HG03139 (cell line): ENCODE measurements around the gene CRADD.
A peak's percentile ranks its signal among the peaks of the same experiment; 100 is the strongest.

ENCODE experiments used
- ATAC-seq: cut with Tn5 transposase; IDR thresholded peaks from one replicate; pipeline ENCODE4 v1.9.1; 2021; ENCODE audit not compliant: unreplicated experiment

The CRADD gene

DNA sequence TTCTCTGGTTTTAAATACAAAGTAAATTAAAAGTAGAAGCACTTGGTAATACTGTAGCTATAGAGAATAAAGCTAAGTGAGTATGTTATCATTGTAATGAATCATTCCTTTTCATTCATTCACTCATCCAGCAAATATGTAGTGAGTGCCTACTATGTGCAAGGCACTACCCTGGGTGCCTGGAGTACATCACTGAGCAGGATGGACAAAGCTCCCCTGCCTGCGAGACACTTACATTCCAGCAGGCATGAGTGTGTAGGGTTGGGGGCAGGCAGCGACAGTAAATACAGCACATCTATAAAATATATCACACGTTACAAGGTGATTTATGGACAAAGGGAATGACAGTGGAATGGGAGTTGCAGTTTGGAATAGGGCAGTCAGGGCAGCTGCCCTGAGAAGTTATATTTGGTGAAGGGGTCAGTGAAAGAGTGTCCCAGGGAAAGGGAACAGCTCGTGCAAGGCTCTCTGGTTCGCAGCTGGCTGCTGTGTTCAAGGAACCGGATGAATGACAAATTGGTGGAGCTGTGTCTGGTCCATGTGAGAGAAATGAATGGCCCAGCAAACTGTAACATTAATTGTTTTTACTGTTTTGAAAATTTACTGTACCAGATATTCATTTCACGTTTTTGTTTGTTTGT lies 159.6 kb downstream of the CRADD start:
- no peak for ATAC-seq

DNA sequence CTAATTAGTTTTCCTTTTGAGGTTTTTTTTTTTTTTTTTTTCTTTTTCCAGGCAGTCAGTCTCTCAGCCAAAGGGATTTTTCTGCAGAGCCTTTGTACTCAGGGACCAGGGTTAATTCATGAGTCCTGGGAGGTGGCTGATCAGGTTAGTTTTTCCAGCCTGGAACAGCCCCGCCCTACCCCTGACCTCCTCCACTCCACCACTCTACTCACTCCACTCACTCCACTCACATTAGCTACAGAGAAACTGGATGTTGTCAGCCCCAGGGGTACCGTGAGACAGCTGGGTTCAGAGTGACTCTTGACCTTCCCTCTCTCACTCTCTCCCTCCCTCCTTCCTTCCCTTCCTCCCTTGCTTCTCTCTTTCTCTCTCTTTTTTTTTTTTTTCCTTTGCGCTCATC lies 161.0 kb downstream of the CRADD start:
- ATAC-seq, result no peak

DNA sequence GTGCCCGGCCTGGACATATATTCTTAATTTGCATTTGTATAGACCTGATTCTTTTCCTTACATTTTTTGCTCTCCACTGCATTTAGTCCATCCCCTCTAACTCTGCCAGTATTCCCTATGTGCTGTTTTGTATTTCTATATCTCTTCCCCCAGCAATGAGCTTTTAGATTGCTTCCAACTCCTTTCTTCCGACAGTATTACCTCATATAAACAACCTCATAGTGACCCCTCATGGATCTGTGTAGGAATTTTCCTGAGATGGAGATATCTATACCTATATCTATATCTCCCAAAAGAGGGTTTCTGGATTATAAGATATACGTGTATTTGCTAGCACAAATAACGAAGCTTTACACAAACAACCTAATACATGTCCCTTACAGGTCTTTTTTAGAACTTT lies 161.9 kb downstream of the CRADD start:
- no peak for ATAC-seq

DNA sequence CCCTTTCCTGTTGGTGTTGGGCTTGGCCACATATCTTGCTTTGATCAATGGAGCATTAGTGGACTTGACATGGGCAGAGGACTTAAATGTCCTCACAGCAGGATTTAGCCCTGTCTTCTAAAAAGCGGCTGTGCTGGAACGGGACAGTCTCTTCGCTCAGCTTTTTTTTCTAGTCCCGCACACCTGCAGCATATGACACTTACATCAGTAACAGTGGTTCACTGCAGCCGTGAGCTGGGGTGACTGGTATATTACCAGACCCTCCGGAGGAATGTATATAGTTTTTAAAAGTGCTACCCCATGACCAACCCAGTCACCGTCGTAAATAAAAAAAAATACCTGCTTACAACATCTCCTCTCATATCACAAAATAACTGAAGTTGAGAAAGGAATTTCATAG lies 164.5 kb downstream of the CRADD start:
- no peak for ATAC-seq

DNA sequence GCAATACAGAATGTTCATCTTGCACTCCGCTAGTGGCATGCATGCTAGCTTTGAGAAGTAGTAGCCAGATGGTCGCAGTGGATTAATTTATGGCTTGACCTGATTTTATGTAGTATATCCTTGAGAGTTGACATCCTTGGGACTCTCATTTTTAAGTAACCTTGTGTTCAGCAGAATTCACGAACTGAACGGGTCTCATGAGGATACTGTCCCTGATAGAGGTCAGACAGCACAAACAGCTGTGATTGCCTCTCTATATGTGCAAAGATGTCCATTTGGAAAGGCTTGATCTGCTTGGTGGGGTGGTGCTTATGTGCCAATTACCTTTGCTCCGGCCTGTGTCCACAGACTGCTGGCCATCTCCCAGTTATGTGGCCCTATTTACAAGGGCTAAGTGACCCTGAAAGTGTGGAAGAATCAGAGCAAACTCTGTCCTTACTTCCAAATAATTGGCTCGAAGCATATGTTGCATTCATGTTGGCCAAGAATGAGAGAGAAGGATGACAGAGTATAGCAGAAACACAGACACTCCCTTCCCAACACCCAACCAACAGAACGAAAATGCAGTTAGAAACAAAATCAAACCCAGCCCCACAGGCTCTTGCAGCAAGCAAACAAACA lies 167.1 kb downstream of the CRADD start:
- no peak for ATAC-seq

DNA sequence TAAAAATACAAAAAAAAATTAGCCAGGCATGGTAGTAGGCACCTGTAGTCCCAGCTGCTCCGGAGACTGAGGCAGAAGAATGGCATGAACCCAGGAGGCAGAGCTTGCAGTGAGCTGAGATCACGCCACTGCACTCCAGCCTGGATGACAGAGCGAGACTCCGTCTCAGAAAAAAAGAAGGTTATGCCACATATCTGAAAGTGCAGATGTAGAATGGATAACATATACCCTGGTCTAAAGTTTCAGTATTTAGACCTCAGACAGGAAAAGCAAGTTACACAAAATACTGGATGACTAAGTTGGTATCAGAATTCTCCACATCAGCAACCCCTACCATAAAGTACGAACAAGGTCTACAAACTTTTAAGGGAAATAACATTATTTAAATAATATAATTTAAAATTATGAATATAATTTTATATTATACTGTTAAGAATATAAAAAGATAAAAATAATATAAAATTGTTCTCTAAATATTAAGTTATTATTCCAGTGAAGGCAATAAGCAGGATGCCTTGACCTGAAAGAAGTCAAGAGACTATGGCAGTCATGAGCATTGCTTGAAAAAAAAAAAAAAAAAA lies 169.9 kb downstream of the CRADD start:
- no peak for ATAC-seq

DNA sequence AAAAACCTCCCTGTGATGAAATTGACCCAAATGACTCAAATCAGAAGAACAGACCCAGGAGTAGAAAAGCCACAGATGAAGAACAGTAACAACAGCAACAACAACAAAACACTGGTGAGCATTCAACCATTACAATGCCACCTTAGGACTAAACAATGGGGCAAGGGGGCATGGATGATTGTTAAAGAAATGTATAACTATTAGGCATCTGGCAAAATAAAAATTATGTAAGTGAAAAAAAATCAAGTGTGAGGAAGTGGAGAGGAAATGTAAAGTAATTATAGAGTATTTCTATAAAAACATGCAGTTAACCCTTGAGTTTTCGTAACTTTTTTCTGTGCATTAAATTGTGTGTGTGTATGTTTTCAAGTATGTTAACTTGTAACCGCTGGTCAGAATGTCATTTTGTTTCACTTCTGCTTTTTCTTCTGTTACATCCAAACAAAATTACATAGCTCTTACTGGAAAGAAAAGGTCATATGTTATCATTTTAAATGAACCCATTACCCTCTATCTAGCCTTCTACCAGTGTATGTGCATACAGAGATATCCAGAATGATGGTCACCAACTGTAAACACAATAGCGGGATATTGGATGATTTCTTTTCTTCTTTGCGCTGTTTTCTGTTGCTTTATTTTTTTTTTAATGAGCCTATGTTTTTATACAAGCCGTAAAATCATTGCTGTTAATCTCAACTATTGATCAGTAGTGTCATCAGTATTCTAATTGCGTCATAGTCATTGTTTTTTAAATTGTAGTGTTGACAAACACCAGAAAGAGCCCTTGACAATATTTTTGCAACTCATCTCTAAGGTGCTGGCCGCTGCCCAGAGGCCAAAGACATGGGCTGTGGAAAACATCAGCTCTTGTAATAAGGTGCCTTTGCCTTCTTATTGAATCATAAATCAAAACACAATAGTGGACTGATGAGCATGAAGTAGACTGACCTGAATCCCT lies 170.6 kb downstream of the CRADD start:
- peak; percentile 76 for ATAC-seq

DNA sequence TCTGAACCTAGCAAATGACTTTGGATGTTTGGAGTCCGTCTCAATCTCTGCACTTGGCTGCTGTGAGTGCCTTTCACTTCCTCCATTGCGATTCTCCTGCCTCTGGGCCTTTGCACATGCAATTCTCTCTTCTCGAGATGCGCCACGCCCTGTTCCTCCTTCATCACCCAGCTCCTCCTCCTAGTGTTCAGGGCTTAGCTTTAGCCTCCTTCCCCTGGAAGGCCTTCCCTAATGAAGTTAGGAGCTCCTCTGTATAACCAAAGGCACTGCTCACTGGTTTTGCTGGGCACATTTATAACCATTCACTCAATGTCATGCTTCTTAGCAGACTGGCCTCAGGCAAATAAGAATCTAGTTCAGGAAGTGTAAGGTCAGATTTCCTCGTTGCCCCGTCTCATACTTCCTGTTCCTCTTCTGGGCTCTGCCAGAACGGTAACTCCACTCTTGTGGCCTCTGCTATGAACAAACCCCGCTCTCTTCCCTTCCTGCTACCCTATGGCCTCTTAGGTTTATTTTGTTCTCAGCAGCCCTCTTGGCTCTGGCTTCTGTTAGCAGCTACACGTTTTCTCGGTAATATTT lies 171.4 kb downstream of the CRADD start:
- ATAC-seq, result no peak

DNA sequence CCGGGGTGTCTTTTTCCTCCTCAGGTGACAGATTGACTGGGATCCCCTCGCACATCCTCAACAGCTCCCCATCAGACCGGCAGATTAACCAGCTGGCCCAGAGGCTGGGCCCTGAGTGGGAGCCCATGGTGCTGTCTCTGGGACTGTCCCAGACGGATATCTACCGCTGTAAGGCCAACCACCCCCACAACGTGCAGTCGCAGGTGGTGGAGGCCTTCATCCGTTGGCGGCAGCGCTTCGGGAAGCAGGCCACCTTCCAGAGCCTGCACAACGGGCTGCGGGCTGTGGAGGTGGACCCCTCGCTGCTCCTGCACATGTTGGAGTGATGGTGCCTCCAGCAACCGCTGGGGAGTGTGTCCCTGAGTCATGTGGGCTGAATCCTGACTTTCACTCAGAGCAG lies 172.8 kb downstream of the CRADD start:
- ATAC-seq, result no peak

DNA sequence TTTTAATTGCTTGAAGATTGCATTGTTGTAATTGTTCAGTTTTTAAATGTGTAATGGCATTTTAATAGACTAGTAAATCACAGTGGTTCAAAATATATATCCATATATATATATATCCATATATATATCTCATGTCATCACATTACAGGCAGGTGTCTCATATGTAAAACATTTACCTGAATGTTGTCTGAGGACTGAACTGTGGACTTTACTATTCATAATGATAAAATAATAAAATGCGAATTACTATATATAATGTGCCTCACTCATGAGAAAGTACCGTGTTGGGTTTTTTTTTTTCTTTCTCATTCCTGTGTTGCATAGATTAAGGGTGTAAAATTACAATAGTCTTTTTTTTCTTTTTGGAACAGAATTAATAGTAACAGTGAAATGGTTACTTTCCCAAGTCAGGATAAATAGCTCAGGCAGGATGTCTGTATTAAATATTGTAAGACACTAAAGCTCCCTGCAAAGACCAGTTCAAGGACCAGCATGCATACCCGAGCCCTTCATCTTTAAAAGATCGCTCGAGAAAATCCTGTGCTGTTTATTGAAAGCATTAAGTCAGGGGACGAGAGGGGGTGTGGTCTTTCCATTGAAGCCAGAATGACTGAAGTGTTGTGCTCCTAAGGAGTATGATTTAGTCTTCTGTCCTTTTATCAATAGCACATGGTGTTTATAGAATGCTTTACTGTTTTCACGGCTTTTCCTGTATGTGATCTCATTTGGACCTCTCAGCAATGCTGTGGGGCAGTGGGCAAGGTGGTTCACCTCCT lies 173.5 kb downstream of the CRADD start:
- ATAC-seq, result no peak

DNA sequence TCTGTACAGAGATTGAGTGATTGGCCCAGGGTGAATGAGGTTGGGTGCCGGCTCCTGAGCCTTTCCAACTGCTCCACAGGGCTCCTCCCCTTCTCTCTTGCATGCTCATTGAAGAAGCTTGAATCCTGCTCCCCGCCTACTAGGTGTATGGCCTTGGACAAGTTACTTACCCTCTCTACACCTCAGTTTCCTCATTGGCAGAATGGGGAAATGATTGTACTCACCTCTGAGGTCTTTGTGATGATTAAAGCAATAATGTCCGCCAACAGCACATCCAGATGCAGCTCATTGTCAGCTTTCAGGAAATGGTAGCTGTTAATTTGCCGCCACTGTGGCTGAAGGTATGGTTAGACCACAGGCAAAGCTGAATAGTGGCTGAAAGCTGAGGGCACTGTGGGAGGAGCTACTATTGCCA lies 174.1 kb downstream of the CRADD start:
- ATAC-seq, result no peak

DNA sequence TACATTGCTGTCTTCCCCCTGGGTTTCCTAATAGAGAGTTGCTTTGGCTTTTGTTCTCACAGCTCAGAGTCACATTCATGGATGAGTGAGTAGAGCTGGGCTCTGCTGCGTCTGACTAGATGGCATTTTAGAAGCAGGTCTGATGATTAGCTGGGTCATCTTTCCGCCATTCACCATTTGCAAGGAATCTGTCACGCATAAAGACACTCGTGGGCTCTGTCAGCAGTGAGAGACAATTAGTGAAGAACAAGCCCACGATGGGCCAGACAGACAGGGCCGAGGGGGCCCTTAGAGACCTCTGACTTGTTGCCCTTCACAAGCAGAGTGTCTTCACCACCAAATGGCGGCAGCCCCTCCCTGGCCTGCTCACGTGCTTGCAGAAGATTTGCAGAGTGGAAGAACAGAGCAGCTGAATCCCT lies 175.0 kb downstream of the CRADD start:
- no peak for ATAC-seq

DNA sequence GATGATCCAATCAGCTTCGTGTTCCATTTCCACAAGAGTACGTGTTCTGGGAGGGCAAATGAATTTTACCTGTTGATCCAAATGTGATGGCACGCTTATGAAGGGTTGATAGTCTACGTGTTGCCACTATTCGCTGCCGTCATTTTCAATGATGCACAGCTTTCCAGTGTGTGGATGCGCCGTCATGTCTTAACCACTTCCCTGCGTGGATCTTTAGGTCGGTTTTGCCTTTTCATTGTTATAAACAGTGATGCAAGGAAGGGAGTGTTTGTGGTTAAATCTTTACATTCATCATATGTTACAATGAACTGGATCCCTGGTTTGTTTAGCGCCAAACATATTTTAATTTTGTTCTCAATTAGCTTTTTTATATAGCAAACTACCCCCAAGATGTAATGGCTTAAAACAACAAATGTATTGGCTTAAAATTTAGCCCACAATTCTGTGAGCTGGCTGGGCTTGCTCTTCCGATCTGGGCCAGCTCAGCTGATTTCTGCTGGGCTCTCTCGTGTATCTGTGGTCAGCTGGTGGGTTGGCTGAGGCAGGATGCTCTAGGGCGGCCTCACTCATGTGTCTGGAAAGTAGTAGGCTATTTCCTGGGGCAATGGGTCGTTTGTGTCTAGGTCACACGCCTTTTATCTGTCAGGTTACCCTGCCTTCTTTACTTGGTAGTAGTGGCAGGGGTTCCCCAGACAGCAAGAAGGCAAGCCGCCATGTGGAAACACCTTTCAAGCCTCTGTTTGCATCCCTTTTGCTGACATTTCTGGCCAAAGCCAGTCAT lies 176.7 kb downstream of the CRADD start:
- no peak for ATAC-seq

DNA sequence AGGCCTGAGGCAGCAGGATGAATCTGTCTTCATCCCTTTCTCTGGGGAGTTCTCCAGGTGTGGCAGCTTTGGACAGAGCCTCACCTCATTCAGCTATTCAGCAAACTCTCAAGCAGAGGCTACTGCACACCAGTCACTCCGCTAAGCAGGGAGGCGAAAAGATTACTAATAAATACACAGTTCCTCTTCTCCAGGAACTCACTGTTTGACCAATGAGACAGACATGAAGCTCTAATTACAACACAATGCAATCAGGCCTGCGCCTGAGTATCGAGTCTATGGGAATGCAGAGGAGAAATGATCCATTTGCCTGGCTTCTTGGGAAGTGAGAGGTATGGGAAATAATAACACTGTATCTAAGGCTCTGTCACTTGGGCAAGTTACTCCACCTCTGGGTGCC lies 178.1 kb downstream of the CRADD start:
- no peak for ATAC-seq

DNA sequence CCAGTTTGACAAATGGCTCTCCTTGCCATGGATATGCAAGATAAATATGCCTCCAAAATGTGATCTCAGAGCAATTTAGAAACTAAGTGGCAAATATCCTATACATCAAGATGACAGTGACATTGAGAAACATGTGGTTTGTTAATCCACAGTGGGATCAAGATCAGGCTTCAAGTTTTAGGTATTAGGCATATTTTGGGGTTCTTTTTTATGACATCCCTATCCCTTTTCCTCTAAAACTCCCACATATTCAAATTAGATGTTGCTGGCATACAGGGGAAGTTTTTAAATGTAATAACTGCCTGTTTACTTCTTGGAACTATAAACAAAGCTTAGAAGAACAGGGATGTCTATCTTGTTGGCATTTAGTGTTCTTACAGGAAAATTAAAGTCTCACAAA lies 179.4 kb downstream of the CRADD start:
- no peak for ATAC-seq

DNA sequence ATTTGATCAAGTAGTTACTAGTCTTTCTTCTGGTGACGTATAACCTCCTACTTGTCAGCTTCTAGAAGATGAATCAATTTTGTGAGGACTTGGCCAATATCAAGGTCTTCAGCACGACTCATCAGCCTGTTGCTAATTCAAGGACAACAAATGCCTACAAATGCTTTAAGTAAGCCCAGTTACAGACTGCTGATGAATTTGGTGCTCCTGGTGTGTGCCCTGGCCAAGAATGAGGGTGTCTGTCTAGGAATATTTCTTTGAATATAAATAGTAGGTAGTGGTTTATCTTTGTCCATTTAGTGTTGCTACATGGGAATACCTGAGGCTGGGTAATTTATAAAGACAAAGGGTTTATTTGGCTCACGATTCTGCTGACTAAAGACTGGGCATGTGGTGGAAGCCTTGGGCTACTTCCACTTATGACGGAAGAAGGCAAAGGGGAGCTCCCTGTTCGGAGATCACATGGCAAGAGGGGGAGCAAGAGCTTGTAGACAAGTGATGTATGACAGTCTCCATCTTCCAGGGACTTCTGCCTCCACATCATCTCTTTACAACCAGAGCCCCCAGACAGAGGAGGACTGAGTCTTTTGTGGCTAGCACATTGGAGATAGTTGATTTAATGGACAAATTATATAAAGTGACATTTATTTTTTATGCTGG lies 180.2 kb downstream of the CRADD start:
- ATAC-seq, result no peak

DNA sequence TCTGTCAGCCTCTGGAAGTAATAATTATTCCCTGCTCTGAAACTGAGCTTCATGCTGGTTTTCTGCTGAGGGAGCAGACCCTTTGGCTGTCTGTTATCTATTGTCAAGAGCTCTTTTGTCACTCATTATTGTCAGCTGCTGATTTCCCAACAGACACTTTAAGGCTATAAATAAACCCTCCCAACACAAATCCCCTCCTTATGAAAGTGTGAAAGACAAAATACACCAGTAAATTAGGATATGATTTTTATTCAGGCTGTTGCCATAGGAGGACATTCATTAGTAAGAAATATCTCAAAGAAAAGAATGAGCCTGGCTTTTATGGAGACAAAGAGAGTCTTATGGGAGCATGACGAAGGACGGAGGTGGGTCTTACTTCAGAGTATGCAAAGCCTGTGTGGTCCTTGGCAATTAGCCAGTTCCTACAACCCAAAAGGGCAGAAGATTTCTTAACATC lies 180.8 kb downstream of the CRADD start:
- no peak for ATAC-seq

DNA sequence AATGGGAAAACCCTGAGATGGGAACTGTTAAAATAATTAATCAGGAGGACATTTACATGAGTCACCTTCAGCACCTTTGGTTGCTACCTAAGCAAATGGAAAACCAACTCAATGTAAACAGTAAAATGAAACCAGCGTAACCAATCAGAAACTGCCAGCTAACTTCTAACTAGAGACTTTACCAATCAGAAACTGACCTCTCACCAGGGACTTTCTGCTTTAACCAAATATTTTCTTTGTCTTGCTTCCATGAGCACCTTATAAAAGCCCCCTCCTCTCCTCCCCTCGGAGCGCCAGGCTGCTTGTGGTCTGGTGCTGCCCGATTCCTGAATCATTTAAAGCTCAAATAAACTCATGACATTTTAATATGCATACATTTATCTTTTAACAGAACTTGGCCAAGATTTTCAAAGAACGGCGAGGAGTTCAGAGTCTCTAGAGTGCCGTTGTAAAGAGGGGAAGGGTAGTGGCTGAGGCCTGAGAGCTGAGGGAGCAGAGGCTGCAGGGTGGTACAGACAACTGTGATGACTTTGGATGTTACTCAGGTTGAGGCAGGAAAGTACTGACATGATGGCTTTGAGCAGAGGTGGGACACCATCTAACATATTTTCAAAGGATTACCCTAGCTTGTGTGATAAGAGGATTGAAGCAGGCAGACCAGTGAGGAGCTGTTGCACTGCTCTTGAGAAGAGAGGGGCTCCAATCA lies 183.6 kb downstream of the CRADD start:
- no peak for ATAC-seq
